Lung microvascular endothelial cell (primary cell): ENCODE results near the gene NOTCH1. TPM values are rescaled to one million over a fixed set of nuclear protein-coding genes. Genes with fewer than 3 reads are reported as not detected.

Source experiments
- DNase-seq, 2 donors: peaks; one replicate each; pipeline versions ENCODE4 v3.0.0 to v3.0.0-alpha.2; 2010; ENCODE audit warnings: low read depth in 2 of 2
- total RNA-seq: library from RNA; depleted of rRNA; stranded (reverse); fragments of >200 nt; gene quantifications from 2 replicates; pipeline ENCODE4 v1.2.1, GENCODE V29; 2014

NOTCH1 gene
- total RNA-seq, 1 donor from 2014 or later: 75.2 TPM

- DNase-seq: peak; percentile 79 to 85
Measured at GRCh38 chr9:136485049-136486045, 60.5 kb downstream of the NOTCH1 start.

DNA sequence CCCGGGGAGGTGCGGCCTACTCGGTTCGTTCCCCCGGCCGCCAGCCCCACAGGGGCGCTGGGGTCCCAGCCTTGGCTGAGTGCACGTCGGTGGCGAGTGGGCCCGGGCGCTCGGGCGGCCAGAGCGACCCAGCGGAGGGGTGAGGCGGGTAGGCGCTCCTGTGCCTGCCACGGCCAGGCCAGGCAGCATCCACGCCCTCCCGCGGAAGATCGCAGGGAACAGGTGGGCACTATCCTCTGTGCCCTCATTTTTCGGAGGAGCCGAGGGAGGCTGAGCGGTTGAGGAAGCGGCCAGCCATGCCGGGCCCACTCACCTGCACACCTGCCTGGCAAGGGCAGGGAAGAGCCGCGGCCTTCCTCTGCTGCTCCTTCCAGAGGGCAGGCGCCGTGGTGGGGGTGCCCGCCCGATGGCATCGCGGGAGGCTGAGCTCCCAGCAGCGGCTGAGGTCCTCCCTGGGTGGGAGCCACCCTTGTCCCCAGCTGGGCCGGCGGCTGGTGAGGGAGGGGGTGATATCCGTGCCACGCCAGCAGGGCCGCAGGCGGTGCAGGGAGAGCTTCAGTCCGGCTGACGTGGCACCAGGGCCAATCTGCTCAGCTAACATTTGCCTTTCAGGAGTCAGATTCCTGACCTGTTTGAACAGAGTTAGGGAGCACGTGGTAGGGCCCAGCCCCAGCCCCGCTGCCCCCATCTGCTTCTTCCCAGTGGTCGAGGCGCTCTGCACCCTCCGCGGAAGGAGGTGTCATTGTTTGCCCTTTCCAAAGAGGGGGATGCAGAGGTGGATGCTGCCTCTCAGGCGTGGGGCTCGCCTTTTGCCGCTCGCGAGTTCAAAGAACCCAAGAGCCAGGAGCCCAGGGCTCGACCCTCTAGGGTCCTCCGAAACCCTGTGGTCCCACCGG is 61.4 kb downstream of the NOTCH1 start:
- DNase-seq: no peak

GRCh38 chr9:136483589-136484152 is 62.2 kb downstream of the NOTCH1 start:
- peak; percentile 89 to 94 for DNase-seq

DNA sequence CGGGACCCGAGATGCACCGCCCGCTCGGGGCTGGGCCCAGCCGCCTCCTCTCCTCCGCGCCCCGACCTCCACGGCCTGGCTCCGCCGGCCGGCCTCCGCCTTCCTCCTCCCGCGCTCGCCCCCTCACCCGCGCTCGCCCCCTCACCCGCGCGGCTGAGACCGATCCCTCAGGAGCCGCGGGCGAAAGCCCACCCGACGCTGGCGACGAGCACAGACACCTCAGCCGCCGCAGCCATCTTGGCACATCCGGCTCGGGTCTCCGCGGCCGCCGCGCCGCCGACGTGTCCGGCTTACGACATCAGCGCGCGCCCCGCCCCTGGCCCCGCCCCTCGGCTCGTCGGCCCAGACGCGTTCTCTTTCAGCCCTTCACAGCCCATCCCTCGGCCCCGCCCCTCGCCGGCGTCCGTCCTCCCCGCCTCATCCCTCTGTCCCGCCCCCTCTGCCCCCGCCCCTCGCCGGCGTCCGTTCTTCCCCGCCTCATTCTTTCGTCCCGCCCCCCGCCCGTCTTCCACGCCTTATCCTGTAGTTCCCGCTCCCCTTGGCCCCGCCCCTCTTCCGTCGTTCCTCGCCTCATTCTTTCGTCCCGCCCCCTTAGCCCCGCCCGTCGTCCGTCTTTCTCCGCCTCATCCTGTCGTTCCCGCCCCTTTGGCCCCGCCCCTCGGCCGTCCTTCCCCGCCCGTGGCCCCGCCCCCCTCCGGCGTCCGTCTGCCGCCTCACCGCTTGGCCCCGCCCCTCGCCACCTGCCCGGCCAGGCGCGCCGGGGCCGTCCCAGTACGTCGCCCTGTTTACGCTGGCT is 62.9 kb downstream of the NOTCH1 start, which contains the start of gene SEC16A:
SEC16A (minus strand) TSS at position 248 of the 796 bp plus-strand sequence. CDS start 5,425 bp downstream, outside the sequence.
- peak; percentile 99 to 100 for DNase-seq

DNA sequence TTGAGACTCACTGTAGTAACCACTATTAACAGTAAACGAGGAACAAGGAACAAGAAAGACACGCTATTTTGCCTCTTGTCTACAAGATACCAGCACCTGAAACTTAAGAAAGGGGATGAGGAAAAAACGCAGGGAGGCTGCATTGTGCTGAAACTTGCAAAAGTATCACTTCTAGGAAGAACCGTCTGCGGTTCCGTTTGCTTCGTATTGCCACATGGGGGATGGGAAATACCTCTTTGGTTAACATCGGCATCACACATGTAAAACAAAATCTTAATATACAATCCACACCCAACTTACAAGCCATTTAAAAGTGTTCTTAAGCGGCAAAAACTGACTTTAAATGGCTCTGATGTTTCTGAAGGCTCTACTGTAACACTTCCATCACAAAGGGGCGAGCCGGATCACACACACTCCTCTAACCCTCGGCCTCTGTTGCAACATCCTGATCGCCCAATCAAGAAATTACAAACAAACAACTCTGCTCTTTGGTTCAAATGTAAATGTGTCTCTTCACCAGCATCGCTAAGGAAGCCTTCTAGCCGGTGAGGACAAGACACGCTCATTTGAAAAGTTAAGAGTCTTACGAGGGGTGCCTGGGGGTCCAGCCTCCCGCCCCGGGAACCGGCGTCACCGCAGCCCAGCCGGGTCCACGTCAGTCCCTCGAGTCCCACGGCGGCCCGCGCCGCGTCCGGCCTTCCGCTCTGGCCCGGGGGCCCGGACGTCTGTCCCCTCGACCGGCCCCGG is 63.6 kb downstream of the NOTCH1 start:
- peak; percentile 50 to 56 for DNase-seq

DNA sequence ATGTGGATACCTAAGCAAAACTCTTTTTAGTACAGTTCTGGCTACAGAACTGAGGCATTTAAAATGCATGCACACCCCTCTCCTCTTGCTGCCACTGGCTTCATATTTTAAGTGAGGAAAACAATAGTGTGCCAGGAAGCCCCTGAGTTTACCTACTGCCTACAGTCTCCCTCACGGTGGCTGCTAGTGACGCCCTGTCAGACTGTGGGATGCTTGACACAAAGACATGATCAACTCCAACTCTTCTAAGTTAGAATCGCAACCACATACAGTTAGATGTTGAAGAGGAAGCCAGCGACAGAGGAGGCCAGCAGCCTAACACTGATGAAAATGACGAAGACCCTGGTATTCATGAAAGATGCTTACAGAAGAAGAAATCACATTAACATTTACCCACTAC is 64.3 kb downstream of the NOTCH1 start:
- no peak for DNase-seq

- DNase-seq: no peak
Measured at GRCh38 chr9:136476369-136477150, 69.3 kb downstream of the NOTCH1 start.

- DNase-seq: no peak
Measured at GRCh38 chr9:136474974-136475865, 70.6 kb downstream of the NOTCH1 start.

- DNase-seq: no peak
Measured at GRCh38 chr9:136474021-136474640, 71.7 kb downstream of the NOTCH1 start.

DNA sequence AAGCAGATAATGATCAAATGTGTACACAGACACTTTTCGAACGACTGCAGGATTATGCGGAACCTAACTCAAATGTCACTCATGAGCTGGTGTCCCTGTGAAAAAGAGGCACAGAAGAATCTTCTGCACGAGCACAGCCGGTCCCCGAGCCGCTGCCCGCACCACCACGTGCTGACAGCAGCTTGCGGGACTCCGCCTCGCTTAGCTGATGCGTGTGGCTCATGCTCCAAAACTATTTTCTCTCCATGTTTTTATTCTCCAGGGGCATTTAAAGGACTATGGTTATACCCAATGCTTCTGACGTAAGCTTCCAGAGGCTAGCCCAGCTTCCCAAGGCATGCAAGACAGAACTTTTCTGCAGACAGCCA is 72.5 kb downstream of the NOTCH1 start:
- DNase-seq: no peak

GRCh38 chr9:136472640-136473353 is 73.1 kb downstream of the NOTCH1 start:
- DNase-seq: no peak

DNA sequence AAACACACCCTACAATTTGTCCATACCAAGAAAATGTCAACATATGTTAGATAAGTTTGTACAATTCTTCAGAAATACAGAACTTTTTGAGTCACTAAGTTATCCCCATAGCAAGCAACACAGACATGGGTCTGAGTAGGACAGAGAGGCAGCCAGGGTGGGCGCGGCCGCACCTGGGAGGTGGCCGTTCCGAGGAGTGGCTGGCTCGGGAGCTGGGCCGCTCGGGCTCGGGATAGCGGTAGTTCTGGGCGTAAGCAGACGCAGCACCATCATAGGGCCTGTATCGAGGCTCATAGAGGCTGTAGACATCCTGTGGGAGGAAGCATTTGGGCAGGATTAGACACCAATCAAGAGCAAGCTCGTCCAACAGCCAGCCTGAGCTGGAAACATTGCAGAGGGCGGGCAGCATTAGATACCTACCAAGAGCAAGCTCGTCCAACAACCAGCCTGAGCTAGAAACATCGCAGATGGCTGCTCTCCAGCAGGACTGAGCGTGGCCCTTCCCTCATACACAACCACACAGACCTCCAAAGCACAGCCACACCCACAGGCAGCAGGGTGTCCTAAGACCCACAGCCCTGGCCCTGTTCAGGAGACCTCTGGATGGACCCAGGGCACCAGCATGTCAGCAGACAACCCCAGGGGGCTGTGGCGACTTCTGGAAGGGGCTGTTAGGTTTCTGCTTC is 73.9 kb downstream of the NOTCH1 start:
- no peak for DNase-seq

DNA sequence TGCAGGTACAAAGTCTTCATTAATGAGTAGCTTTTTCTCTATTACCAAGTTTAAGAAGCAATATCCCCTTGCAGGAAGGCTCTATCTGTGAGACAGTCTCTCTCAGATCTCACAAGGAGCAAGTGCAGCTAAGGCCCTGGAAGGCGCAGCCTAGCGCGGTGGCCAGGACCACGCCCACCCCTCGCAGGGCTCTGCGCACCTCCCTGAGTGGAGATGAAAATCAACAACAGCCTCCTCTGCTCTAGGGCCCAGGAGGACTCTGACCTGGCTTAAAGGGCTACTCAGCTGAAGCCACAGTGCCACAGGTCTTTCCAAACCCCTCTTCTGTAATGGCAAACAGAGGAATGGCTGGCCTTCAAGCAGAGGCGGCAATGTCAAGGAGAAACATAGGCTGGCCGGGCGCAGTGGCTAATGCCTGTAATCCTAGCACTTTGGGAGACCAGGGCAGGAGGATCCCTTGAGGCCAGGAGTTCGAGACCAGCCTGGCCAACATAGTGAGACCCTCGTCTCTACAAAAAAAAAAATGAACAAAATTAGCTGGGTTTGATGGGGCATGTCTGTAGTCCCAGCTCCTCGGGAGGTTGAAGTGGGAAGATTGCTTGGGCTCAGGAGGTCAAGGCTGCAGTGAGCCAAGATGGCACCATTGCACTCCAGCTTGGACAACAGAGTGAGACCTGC is 74.9 kb downstream of the NOTCH1 start:
- DNase-seq: no peak

GRCh38 chr9:136470356-136470755 is 75.5 kb downstream of the NOTCH1 start:
- no peak for DNase-seq

DNA sequence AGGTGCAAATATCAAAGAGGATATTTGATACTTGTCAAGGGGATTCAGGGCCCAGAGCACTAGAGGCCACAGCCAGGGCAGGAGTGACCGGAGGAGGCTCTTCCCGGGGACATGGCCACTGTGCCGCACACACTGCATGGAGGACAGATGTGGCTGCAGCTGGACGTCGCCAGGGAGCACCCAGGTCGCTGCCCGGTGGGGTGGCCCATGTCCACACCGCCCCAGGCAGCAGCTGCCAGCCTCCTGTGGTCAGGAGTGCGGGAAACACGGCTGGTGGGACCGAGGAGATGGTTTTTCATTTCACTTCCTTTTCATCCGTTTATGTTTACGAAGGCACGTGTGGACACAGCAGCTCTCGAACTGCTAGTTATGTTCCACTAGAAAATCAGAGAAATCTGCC is 78.1 kb downstream of the NOTCH1 start:
- no peak for DNase-seq

DNA sequence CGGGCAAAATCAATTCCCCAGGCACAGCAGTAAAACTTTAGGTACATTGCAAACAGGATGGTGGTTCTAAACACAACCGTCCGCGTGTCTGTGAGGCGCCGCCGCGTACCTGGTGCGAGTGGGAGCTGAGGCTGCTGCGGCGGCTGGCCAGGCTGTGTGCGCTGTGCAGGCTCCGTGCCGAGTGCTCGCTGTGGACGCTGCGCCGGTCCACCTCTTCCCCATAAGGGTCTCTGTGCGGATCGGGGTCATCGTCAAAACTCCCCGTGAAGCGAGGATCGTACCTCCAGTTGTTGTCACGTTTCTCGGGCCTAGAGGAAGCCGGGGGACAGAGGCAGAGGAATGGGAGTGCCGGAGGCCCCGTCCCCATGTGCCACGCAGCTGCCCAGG is 79.7 kb downstream of the NOTCH1 start:
- no peak for DNase-seq
